Adipocyte (in vitro differentiated cells): ENCODE measurements around the gene SVBP.

Experiments
- DNase-seq: peaks from one replicate; pipeline ENCODE4 v3.0.0-alpha.2; 2015; ENCODE audit warnings: low read depth
- H3K27me3 ChIP-seq: replicated peaks from 2 replicates; pipeline ENCODE4 v1.7.0; 2013; ENCODE audit warnings: mild to moderate bottlenecking, low read length, moderate library complexity; ENCODE audit not compliant: control insufficient read depth, insufficient read depth
- H3K36me3 ChIP-seq: 2 replicates; pipeline ENCODE4 v1.7.0; 2013; ENCODE audit warnings: low read length, mild to moderate bottlenecking, moderate library complexity; ENCODE audit not compliant: control insufficient read depth, insufficient read depth, severe bottlenecking
- H3K4me1 ChIP-seq: 2 replicates; pipeline ENCODE4 v1.7.0; 2013; ENCODE audit warnings: mild to moderate bottlenecking, low read length, moderate library complexity; ENCODE audit not compliant: control insufficient read depth, insufficient read depth
- H3K4me3 ChIP-seq: 2 replicates; pipeline ENCODE4 v1.7.0; 2013; ENCODE audit warnings: mild to moderate bottlenecking, low read length, moderate library complexity
- H3K9ac ChIP-seq: 2 replicates; pipeline ENCODE4 v1.7.0; 2013; ENCODE audit warnings: mild to moderate bottlenecking, low read length, moderate library complexity
- H3K9me3 ChIP-seq: 2 replicates; pipeline ENCODE4 v1.7.0; 2013; ENCODE audit warnings: mild to moderate bottlenecking, low read length, moderate library complexity; ENCODE audit not compliant: control insufficient read depth

Gene SVBP

GRCh38 chr1:42758641-42759040 lies 58.6 kb downstream of the SVBP start:
- Histone ChIP-seq H3K27me3 (no peaks in the 10 kb centered on the region), H3K4me1 (peaks cover 4% of the 10 kb centered on the region), H3K36me3 (peaks cover 76% of the 10 kb centered on the region), H3K9ac (no peak overlapping the region), H3K4me3 (no peak overlapping the region), H3K9me3 (no peaks in the 10 kb centered on the region)
- DNase-seq, result no peak

GRCh38 chr1:42757892-42758275 lies 59.3 kb downstream of the SVBP start:
- Histone ChIP-seq H3K9ac (no peak overlapping the region), H3K4me1 (peaks cover 9% of the 10 kb centered on the region), H3K27me3 (no peaks in the 10 kb centered on the region), H3K36me3 (peaks cover 76% of the 10 kb centered on the region), H3K4me3 (no peak overlapping the region), H3K9me3 (no peaks in the 10 kb centered on the region)
- no peak for DNase-seq
